Kidney epithelial cell (primary cell): Measurements from ENCODE around the gene SKIDA1. TPM values are rescaled to one million over a fixed set of nuclear protein-coding genes. Genes with fewer than 3 reads are reported as not detected.
A peak's percentile ranks its signal among the peaks of the same experiment; 100 is the strongest.

Experiments used
- DNase-seq: peaks from one replicate; pipeline ENCODE4 v3.0.0-alpha.2; 2010; ENCODE audit warnings: low read depth
- H3K27me3 ChIP-seq: 2 replicates; pipeline ENCODE4 v1.6.0; 2011; ENCODE audit warnings: low read length; ENCODE audit not compliant: control insufficient read depth, insufficient read depth
- H3K36me3 ChIP-seq: 2 replicates; pipeline ENCODE4 v1.5.1; 2011; ENCODE audit warnings: low read length; ENCODE audit not compliant: control insufficient read depth, insufficient read depth
- H3K4me3 ChIP-seq: 2 replicates; pipeline ENCODE4 v1.5.1; 2011; ENCODE audit warnings: low read depth, mild to moderate bottlenecking, control low read depth, low read length
- total RNA-seq: library from RNA; depleted of rRNA; stranded (reverse); fragments of >200 nt; gene quantifications from 2 replicates; pipeline ENCODE4 v1.2.3, GENCODE V29; 2015
- TF ChIP-seq, protein P1 (sequence below): IDR thresholded peaks from 2 replicates; pipeline ENCODE4 v1.5.1; 2011; ENCODE audit warnings: mild to moderate bottlenecking, moderate library complexity, low read length, control low read depth, inconsistent platforms; ENCODE audit not compliant: insufficient read depth, poor library complexity, severe bottlenecking

SKIDA1 gene
- total RNA-seq, 1 donor from 2014 or later = 1.5 TPM

DNA sequence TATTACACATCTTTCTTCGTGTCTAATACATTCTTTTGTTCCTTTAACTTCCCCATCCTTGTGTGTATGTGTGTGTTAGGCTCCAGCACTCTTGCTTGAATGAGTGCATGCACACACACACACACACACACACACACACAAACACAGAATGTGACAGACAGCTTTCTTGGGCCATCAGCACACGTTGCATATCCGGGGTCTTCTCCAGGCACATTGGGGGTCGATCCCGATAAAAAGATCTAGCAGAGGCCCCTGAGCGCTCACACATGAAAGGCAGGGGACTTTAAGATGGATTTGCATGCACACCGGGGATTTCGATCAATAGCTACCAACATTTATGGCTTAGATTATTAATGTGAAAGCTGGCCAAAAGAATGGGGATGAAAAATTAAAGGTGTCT is 4.5 kb downstream of the SKIDA1 start:
- TF ChIP-seq, protein P1, sequence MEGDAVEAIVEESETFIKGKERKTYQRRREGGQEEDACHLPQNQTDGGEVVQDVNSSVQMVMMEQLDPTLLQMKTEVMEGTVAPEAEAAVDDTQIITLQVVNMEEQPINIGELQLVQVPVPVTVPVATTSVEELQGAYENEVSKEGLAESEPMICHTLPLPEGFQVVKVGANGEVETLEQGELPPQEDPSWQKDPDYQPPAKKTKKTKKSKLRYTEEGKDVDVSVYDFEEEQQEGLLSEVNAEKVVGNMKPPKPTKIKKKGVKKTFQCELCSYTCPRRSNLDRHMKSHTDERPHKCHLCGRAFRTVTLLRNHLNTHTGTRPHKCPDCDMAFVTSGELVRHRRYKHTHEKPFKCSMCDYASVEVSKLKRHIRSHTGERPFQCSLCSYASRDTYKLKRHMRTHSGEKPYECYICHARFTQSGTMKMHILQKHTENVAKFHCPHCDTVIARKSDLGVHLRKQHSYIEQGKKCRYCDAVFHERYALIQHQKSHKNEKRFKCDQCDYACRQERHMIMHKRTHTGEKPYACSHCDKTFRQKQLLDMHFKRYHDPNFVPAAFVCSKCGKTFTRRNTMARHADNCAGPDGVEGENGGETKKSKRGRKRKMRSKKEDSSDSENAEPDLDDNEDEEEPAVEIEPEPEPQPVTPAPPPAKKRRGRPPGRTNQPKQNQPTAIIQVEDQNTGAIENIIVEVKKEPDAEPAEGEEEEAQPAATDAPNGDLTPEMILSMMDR = no peak
- Histone ChIP-seq H3K36me3 (no peaks in the 10 kb centered on the region), H3K27me3 (no peaks in the 10 kb centered on the region), H3K4me3 (no peak overlapping the region)
- no peak for DNase-seq

DNA sequence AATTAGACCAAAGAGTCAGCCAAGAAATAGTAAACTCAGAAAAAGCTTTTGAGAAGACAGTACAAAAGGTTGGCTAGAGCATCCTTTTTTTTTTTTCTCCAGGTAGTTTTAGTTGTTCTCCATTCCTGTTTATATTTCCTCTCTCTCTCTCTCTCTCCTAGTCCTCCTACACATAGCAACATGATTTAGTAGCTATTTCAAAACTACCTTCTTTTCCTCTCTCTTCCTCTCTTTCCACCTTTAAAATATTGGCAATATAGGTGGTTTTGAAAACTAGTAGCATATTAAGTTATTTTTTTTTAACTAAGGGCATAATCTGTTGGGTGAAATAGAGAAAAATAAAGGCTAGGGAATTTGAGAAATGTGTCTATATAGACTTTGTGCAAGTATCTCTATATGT is 5.0 kb downstream of the SKIDA1 start:
- Histone ChIP-seq H3K36me3 (no peaks in the 10 kb centered on the region), H3K4me3 (no peak overlapping the region), H3K27me3 (no peaks in the 10 kb centered on the region)
- TF ChIP-seq, protein P1 = no peak
- no peak for DNase-seq

DNA sequence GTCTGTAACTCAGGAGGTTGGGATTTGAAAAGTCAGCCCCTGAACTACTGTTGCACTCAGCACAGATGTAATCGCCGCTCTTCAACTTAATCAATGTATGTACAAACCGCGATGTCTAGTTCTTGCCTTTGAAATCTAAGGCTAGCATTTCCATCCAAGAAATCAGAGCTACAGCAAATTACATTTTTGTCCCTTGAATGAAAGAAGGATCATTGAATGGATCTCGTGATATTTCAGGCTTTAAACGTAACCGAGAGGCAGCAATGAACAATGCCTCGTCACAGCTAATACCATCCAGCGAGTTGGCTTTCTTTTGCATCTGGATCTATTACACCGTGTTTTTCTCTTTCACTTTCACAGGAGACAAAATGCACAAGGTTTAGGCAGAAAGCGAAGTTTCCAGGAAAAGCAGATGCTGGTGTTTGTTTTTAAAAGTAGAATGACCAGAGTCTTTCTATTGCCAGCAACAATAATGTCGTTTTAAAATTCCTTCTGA is 5.5 kb downstream of the SKIDA1 start:
- no peak for DNase-seq
- TF ChIP-seq, protein P1 = no peak
- no peaks in the 10 kb centered on the region for H3K27me3 ChIP-seq
- H3K36me3 ChIP-seq = no peaks in the 10 kb centered on the region
- H3K4me3 ChIP-seq = peak overlapping the region; percentile 33

DNA sequence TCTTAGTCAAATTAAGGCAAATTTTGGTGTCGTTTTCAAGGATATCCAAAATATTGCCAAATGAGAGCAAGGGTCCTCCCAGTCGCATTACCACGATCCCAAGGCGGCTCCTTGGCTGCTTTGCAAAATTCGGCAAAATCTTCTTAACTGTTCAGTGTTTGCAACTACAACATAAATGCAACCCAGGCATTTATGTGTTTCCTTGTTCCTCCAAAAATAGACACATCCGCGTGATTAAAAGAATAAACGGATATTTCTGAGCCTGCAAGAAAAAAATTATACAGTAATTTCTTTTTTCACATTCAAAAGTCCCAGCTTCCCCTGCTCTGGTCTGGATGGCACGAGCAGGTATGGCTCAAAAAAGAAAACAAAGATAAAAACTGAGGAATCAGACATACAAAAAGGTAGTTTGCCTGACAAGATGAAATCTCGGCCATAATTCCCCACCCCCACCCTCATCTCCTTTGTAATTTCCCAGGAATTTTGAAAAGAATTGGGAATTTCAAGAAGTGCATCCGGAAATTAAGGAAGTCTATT is 6.0 kb downstream of the SKIDA1 start:
- DNase-seq = no peak
- TF ChIP-seq, protein P1 = no peak
- H3K4me3 ChIP-seq = peak overlapping the region; percentile 60
- no peaks in the 10 kb centered on the region for H3K27me3 ChIP-seq
- no peaks in the 10 kb centered on the region for H3K36me3 ChIP-seq

DNA sequence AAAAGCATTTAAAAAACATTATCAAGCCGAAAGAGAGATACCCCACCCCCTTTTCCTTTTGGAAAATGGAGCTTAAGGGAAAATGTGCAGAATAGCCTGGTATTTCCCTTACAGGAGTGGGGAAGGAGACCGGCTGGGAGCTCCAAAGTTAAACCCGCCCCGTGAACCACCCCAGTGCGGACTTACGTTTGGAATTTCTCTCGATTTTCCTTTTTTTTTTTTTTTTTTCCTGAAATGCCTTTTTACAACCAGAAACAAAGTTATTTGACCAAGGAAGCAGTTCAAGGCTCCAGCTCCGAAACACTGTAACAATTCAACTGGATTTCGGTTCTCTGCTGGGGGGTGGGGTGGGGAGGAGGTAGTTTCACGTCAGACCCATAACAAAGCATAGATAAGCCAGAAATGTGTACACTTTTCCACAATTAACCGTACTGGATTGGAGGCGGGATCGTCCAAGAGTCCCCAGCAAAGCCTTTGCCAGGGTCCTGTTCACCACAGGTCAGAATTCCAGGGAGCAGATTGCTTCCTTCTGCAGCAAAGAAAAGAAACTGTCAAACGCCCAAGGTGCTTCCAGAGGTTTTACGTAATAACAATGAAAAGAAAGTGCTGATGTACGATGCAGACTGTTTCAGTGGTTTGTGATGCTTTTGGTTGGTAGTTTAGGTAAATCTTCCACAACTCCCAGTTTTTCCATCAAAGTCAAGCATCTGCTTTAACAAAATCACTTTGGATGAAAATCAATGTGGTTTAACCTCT is 6.7 kb downstream of the SKIDA1 start:
- DNase-seq = no peak
- TF ChIP-seq, protein P1 = no peak
- Histone ChIP-seq H3K36me3 (no peaks in the 10 kb centered on the region), H3K4me3 (peak overlapping the region; percentile 60), H3K27me3 (no peaks in the 10 kb centered on the region)
